ENCODE measurements around the gene TRIM40.

Gene TRIM40

GRCh38 chr6:30160008-30160784 is 24.3 kb downstream of the TRIM40 start:
- Histone ChIP-seq H3K4me3 (ENCODE audit: severe bottlenecking) (no peak overlapping the region), H3K36me3 (ENCODE audit: low read depth) (no peaks in the 10 kb centered on the region), H3K27ac (ENCODE audit: poor library complexity, severe bottlenecking) (no peak overlapping the region), H3K4me1 (ENCODE audit: insufficient read depth, poor library complexity, severe bottlenecking) (peaks cover 20% of the 10 kb centered on the region), H3K27me3 (ENCODE audit: insufficient read depth, poor library complexity, severe bottlenecking) (no peaks in the 10 kb centered on the region), H3K9me3 (ENCODE audit: severe bottlenecking) (no peaks in the 10 kb centered on the region)
- no peak for TF ChIP-seq CTCF (IDR thresholded peaks at IDR 0.05; ENCODE audit: poor library complexity, severe bottlenecking)
- DNase-seq (ENCODE audit: low spot score): no peak
- ATAC-seq (ENCODE audit: low read depth): no peak

GRCh38 chr6:30160785-30161531 is 25.0 kb downstream of the TRIM40 start, which contains the start of gene TRIM10:
TRIM10 (minus strand) TSS chr6:30161211; CDS start chr6:30160858, 353 bp downstream.
- Histone ChIP-seq H3K36me3 (ENCODE audit: low read depth) (no peaks in the 10 kb centered on the region), H3K4me3 (ENCODE audit: severe bottlenecking) (no peak within 1 kb of the TSS), H3K27ac (ENCODE audit: poor library complexity, severe bottlenecking) (no peak within 1 kb of the TSS), H3K9me3 (ENCODE audit: severe bottlenecking) (no peaks in the 10 kb centered on the region), H3K27me3 (ENCODE audit: insufficient read depth, poor library complexity, severe bottlenecking) (no peaks in the 10 kb centered on the region), H3K4me1 (ENCODE audit: insufficient read depth, poor library complexity, severe bottlenecking) (peaks cover 12% of the 10 kb centered on the region)
- DNase-seq (ENCODE audit: low spot score) (no peak), ATAC-seq (ENCODE audit: low read depth) (no peak)
- TF ChIP-seq CTCF (IDR thresholded peaks at IDR 0.05; ENCODE audit: poor library complexity, severe bottlenecking): no peak

GRCh38 chr6:30162265-30163089 is 26.5 kb downstream of the TRIM40 start:
- H3K27me3 ChIP-seq (ENCODE audit: insufficient read depth, poor library complexity, severe bottlenecking): no peaks in the 10 kb centered on the region
- no peak for DNase-seq (ENCODE audit: low spot score)
- no peaks in the 10 kb centered on the region for H3K36me3 ChIP-seq (ENCODE audit: low read depth)
- H3K27ac ChIP-seq (ENCODE audit: poor library complexity, severe bottlenecking): no peak overlapping the region
- H3K9me3 ChIP-seq (ENCODE audit: severe bottlenecking): no peaks in the 10 kb centered on the region
- no peak for TF ChIP-seq CTCF (IDR thresholded peaks at IDR 0.05; ENCODE audit: poor library complexity, severe bottlenecking)
- peaks cover 6% of the 10 kb centered on the region for H3K4me1 ChIP-seq (ENCODE audit: insufficient read depth, poor library complexity, severe bottlenecking)
- no peak overlapping the region for H3K4me3 ChIP-seq (ENCODE audit: severe bottlenecking)
- ATAC-seq (ENCODE audit: low read depth): no peak

GRCh38 chr6:30163090-30163917 is 27.4 kb downstream of the TRIM40 start, which contains the start of gene TRIM15:
TRIM15 (plus strand) TSS chr6:30163546; CDS start chr6:30163685, 139 bp downstream.
- ATAC-seq (ENCODE audit: low read depth) (peak; percentile 70), DNase-seq (ENCODE audit: low spot score) (no peak)
- no peaks in the 10 kb centered on the region for H3K27me3 ChIP-seq (ENCODE audit: insufficient read depth, poor library complexity, severe bottlenecking)
- no peak for TF ChIP-seq CTCF (IDR thresholded peaks at IDR 0.05; ENCODE audit: poor library complexity, severe bottlenecking)
- H3K27ac ChIP-seq (ENCODE audit: poor library complexity, severe bottlenecking): no peak within 1 kb of the TSS
- H3K4me3 ChIP-seq (ENCODE audit: severe bottlenecking): no peak within 1 kb of the TSS
- no peaks in the 10 kb centered on the region for H3K36me3 ChIP-seq (ENCODE audit: low read depth)
- H3K4me1 ChIP-seq (ENCODE audit: insufficient read depth, poor library complexity, severe bottlenecking): peaks cover 6% of the 10 kb centered on the region
- H3K9me3 ChIP-seq (ENCODE audit: severe bottlenecking): no peaks in the 10 kb centered on the region
